Stimulated activated naive CD8-positive, alpha-beta T cell treated with anti-CD3 and anti-CD28 coated beads, Interleukin-15, Interleukin-2, amounts not matched to agents 100 ng/mL and 50 ng/mL, for 24 hours (primary cell): Measurements from ENCODE around the gene TBL1XR1.

Experiments used
- H3K27ac Mint-ChIP-seq: one replicate; pipeline ENCODE4 v1.8.0; 2021; ENCODE audit warnings: mild to moderate bottlenecking, mixed read lengths
- H3K27me3 Mint-ChIP-seq: one replicate; pipeline ENCODE4 v1.8.0; 2021; ENCODE audit warnings: mixed read lengths
- H3K36me3 Mint-ChIP-seq: one replicate; pipeline ENCODE4 v1.8.0; 2021; ENCODE audit warnings: low read depth, mixed read lengths
- H3K4me1 Mint-ChIP-seq: one replicate; pipeline ENCODE4 v1.8.0; 2021; ENCODE audit warnings: low read depth, mixed read lengths
- H3K4me3 Mint-ChIP-seq: one replicate; pipeline ENCODE4 v1.8.0; 2021; ENCODE audit warnings: mild to moderate bottlenecking, mixed read lengths
- H3K9me3 Mint-ChIP-seq: one replicate; pipeline ENCODE4 v1.8.0; 2021; ENCODE audit warnings: mixed read lengths

Gene TBL1XR1

GRCh38 chr3:177106594-177106993 lies 90.7 kb downstream of the TBL1XR1 start:
- H3K27ac Mint-ChIP-seq, result no peak overlapping the region
- H3K4me3 Mint-ChIP-seq, result no peak overlapping the region
- peaks cover 74% of the 10 kb centered on the region for H3K4me1 Mint-ChIP-seq

GRCh38 chr3:177106184-177106583 lies 91.1 kb downstream of the TBL1XR1 start:
- Mint-ChIP-seq H3K27ac (no peak overlapping the region), H3K4me3 (peak overlapping the region; percentile 0), H3K9me3 (no peaks in the 10 kb centered on the region), H3K27me3 (no peaks in the 10 kb centered on the region), H3K4me1 (peaks cover 70% of the 10 kb centered on the region), H3K36me3 (peaks cover 12% of the 10 kb centered on the region)

More at GRCh38 chr3:177106594-177106993, 90.7 kb downstream of the TBL1XR1 start:
- no peaks in the 10 kb centered on the region for H3K9me3 Mint-ChIP-seq
- H3K36me3 Mint-ChIP-seq, result peaks cover 10% of the 10 kb centered on the region
- no peaks in the 10 kb centered on the region for H3K27me3 Mint-ChIP-seq

GRCh38 chr3:177105623-177106022 lies 91.7 kb downstream of the TBL1XR1 start:
- Mint-ChIP-seq H3K27ac (no peak overlapping the region), H3K27me3 (no peaks in the 10 kb centered on the region), H3K9me3 (no peaks in the 10 kb centered on the region), H3K36me3 (peaks cover 12% of the 10 kb centered on the region), H3K4me1 (peaks cover 65% of the 10 kb centered on the region), H3K4me3 (peak overlapping the region; percentile 0)

GRCh38 chr3:177104299-177104992 lies 92.8 kb downstream of the TBL1XR1 start:
- no peak overlapping the region for H3K27ac Mint-ChIP-seq
- H3K4me3 Mint-ChIP-seq, result no peak overlapping the region
- peaks cover 12% of the 10 kb centered on the region for H3K36me3 Mint-ChIP-seq
- no peaks in the 10 kb centered on the region for H3K27me3 Mint-ChIP-seq
- no peaks in the 10 kb centered on the region for H3K9me3 Mint-ChIP-seq
- peaks cover 55% of the 10 kb centered on the region for H3K4me1 Mint-ChIP-seq

GRCh38 chr3:177102553-177102952 lies 94.7 kb downstream of the TBL1XR1 start:
- peaks cover 52% of the 10 kb centered on the region for H3K4me1 Mint-ChIP-seq
- no peak overlapping the region for H3K4me3 Mint-ChIP-seq
- peak overlapping the region; percentile 12 for H3K27ac Mint-ChIP-seq
- H3K9me3 Mint-ChIP-seq, result no peaks in the 10 kb centered on the region
- H3K27me3 Mint-ChIP-seq, result no peaks in the 10 kb centered on the region
- peaks cover 18% of the 10 kb centered on the region for H3K36me3 Mint-ChIP-seq

- Mint-ChIP-seq H3K27ac (no peak overlapping the region), H3K36me3 (peaks cover 54% of the 10 kb centered on the region), H3K27me3 (no peaks in the 10 kb centered on the region), H3K9me3 (peaks cover 13% of the 10 kb centered on the region), H3K4me1 (peaks cover 30% of the 10 kb centered on the region), H3K4me3 (no peak overlapping the region)
Observed at GRCh38 chr3:177098551-177098950, 98.7 kb downstream of the TBL1XR1 start.

GRCh38 chr3:177096615-177097014 lies 100.7 kb downstream of the TBL1XR1 start:
- Mint-ChIP-seq H3K9me3 (peaks cover 30% of the 10 kb centered on the region), H3K4me1 (peaks cover 26% of the 10 kb centered on the region), H3K4me3 (no peak overlapping the region), H3K36me3 (peaks cover 64% of the 10 kb centered on the region), H3K27ac (peak overlapping the region; percentile 56), H3K27me3 (no peaks in the 10 kb centered on the region)

GRCh38 chr3:177093966-177094365 lies 103.3 kb downstream of the TBL1XR1 start:
- Mint-ChIP-seq H3K4me1 (peaks cover 33% of the 10 kb centered on the region), H3K27ac (peak overlapping the region; percentile 12), H3K27me3 (no peaks in the 10 kb centered on the region), H3K9me3 (peaks cover 34% of the 10 kb centered on the region), H3K36me3 (peaks cover 84% of the 10 kb centered on the region), H3K4me3 (no peak overlapping the region)

- Mint-ChIP-seq H3K4me3 (no peak overlapping the region), H3K27me3 (no peaks in the 10 kb centered on the region), H3K4me1 (peaks cover 61% of the 10 kb centered on the region), H3K36me3 (peaks cover 79% of the 10 kb centered on the region), H3K27ac (no peak overlapping the region), H3K9me3 (peaks cover 32% of the 10 kb centered on the region)
Observed at GRCh38 chr3:177089901-177090300, 107.4 kb downstream of the TBL1XR1 start.

- peaks cover 79% of the 10 kb centered on the region for H3K36me3 Mint-ChIP-seq
- H3K27me3 Mint-ChIP-seq, result no peaks in the 10 kb centered on the region
- H3K4me3 Mint-ChIP-seq, result no peak overlapping the region
- peaks cover 26% of the 10 kb centered on the region for H3K9me3 Mint-ChIP-seq
- no peak overlapping the region for H3K27ac Mint-ChIP-seq
- H3K4me1 Mint-ChIP-seq, result peaks cover 63% of the 10 kb centered on the region
Observed at GRCh38 chr3:177089110-177089509, 108.2 kb downstream of the TBL1XR1 start.

GRCh38 chr3:177085794-177086193 lies 111.5 kb downstream of the TBL1XR1 start:
- Mint-ChIP-seq H3K4me1 (peaks cover 71% of the 10 kb centered on the region), H3K4me3 (no peak overlapping the region), H3K27ac (no peak overlapping the region), H3K36me3 (peaks cover 59% of the 10 kb centered on the region), H3K9me3 (no peaks in the 10 kb centered on the region), H3K27me3 (no peaks in the 10 kb centered on the region)

- Mint-ChIP-seq H3K36me3 (peaks cover 57% of the 10 kb centered on the region), H3K27me3 (no peaks in the 10 kb centered on the region), H3K4me1 (peaks cover 68% of the 10 kb centered on the region), H3K4me3 (no peak overlapping the region), H3K9me3 (no peaks in the 10 kb centered on the region), H3K27ac (no peak overlapping the region)
Observed at GRCh38 chr3:177084616-177085015, 112.7 kb downstream of the TBL1XR1 start.

GRCh38 chr3:177080122-177080521 lies 117.2 kb downstream of the TBL1XR1 start:
- Mint-ChIP-seq H3K4me3 (no peak overlapping the region), H3K4me1 (peaks cover 26% of the 10 kb centered on the region), H3K27me3 (no peaks in the 10 kb centered on the region), H3K27ac (no peak overlapping the region), H3K9me3 (no peaks in the 10 kb centered on the region), H3K36me3 (peaks cover 57% of the 10 kb centered on the region)

- Mint-ChIP-seq H3K4me3 (no peak overlapping the region), H3K36me3 (peaks cover 57% of the 10 kb centered on the region), H3K27me3 (no peaks in the 10 kb centered on the region), H3K9me3 (no peaks in the 10 kb centered on the region), H3K4me1 (peaks cover 26% of the 10 kb centered on the region), H3K27ac (no peak overlapping the region)
Observed at GRCh38 chr3:177079684-177080083, 117.6 kb downstream of the TBL1XR1 start.

GRCh38 chr3:177071496-177072156 lies 125.7 kb downstream of the TBL1XR1 start:
- Mint-ChIP-seq H3K4me3 (no peak overlapping the region), H3K4me1 (peaks cover 58% of the 10 kb centered on the region), H3K36me3 (peaks cover 55% of the 10 kb centered on the region), H3K9me3 (no peaks in the 10 kb centered on the region), H3K27me3 (no peaks in the 10 kb centered on the region), H3K27ac (no peak overlapping the region)
